Dedifferentiated amniotic fluid mesenchymal stem cell (primary cell): ENCODE measurements around the gene ZNF469.

Experiments used
- DNase-seq: peaks from one replicate; pipeline ENCODE4 v3.0.0-alpha.2; 2016; ENCODE audit errors: extremely low spot score

ZNF469 gene

GRCh38 chr16:88428616-88429386 lies 46.0 kb downstream of the ZNF469 start:
- DNase-seq: no peak

GRCh38 chr16:88429387-88430184 lies 46.8 kb downstream of the ZNF469 start:
- no peak for DNase-seq

DNA sequence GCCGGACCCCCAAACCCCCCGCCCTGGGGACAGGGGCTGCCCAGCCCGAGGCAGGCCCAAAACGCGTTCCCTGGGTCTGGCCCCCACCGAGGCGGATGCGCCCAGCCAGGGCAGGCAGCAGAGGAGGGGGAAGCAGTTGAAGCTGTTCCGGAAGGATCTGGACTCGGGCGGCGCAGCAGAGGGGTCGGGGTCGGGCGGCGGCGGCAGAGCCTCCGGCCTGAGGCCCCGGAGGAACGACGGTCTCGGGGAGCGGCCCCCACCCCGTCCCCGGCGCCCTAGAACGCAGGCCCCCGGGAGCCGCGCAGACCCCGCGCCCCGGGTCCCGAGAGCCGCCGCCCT lies 47.4 kb downstream of the ZNF469 start:
- DNase-seq: no peak

- no peak for DNase-seq
These were observed 48.0 kb downstream of the ZNF469 start for GRCh38 chr16:88430524-88431446.

- no peak for DNase-seq
These were observed 48.9 kb downstream of the ZNF469 start for GRCh38 chr16:88431651-88432050.

- no peak for DNase-seq
These were observed 49.4 kb downstream of the ZNF469 start for GRCh38 chr16:88432174-88432573.
